T-helper 22 cell (primary cell): ENCODE measurements around the gene NCKAP5L.
"Not testable (repeated sequence)": the region's sequence is repeated elsewhere in the genome, so short reads cannot be mapped to it uniquely, and the experiment has no call there.

Source experiments
- DNase-seq: peaks from one replicate; pipeline ENCODE4 v3.0.0-alpha.2; 2020; ENCODE audit warnings: low read depth

Gene NCKAP5L

DNA sequence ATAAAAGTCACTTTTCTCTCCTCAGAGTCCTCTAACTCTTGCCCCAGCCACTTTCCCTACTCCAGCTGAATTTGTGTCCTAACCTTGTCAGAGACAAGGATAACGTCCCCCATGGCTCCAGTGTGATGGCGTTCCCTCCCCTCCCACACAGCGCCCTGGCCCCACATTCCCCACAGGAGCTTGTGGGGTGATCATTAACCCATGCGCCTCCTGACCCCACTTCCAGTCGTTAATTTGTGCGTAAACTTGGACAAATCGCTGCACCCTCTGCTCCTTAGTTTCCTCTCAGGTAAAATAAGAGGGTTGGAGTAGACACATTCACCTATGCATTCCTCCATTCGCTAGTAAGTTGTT lies 37.5 kb upstream of the NCKAP5L start:
- DNase-seq, result no peak

DNA sequence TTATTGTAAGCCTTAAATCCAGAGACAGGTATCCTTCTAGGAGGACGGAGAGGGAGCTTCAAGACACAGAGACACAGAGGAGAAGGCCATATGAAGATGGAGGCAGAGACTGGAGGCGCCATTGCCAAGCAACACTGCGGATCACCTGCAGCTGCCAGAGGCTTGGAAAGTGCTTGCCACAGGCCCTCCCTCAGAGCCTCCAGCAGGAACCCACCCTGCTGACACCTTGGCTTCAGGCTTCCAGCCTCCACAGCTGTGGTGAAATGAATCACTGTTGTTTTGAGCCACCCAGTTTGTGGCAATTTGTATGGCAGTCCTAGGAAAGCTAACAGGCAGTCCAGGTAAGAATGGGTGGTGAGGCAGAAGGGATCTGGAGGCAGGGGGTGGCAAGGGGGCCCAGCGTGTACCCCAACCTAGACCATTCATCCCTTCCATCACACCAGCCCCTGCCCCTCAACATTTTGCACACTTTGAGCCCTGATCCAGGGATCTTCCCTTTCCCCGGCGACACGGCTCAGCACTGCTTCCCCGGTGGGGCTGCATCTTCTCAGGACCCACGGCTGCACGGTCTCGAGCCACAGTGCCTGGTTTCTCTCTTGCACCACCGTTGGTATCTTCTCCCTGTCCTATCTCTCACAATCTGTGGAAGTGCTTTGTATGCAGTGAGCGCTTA lies 37.0 kb upstream of the NCKAP5L start:
- DNase-seq, result no peak

DNA sequence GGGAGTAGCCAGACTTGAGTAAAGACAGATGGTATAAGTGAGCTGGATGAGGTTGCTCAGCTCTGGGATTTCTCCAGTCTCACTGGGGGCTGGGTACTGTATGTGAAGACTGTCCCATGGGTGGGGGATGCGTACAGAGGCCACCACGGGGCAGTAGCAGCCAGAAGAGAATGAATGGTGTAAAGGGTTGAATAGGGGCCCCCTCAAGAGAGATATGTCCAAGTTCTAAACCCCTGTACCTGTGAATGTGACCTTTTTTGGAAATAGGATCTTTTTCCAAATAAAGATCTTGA lies 36.5 kb upstream of the NCKAP5L start:
- DNase-seq, result no peak

DNA sequence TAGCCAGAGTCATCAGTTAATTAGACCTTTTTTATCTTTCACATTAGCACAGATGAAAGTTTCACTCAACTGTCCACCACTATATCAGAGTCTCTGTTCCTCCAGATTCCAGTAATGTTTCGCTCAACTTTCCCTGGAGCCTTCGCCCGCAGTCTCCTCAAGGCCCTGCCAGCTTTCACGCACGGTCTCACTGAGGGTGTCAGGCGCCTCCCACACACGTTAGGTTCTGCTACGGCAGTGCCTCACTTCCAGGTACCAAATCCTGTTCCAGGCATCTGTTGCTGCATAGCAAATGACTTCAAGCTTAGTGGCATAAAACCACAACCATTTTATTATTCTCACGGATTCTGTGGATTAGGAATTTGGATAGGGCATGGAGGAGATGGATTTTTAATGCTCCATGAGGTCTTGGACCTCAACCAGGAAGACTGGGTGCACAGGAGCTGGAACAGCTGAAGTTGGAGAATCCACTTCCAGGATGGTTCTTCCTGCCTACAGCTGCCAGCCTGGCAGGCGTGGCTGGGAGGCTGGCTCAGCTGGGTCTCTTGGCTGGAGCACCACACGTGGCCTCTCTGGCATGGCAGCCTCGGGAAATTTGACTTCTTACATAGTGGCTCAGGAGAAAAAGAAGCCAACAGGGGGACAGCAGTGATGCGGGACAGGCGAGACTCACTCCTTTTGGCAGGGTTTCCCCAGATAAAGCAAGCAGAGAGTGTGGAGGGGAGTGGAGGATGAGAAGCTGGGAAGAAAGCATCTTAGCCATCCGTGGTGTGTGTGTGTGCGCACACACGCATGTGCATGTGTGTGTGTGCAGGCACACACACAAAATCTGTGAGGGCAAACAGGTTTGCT lies 36.0 kb upstream of the NCKAP5L start:
- no peak for DNase-seq

GRCh38 chr12:49860921-49861320 lies 32.7 kb upstream of the NCKAP5L start:
- DNase-seq, result not testable (repeated sequence)

- DNase-seq, result not testable (repeated sequence)
These were observed 27.7 kb upstream of the NCKAP5L start for GRCh38 chr12:49855890-49856289.

GRCh38 chr12:49854976-49855375 lies 26.8 kb upstream of the NCKAP5L start:
- no peak for DNase-seq

DNA sequence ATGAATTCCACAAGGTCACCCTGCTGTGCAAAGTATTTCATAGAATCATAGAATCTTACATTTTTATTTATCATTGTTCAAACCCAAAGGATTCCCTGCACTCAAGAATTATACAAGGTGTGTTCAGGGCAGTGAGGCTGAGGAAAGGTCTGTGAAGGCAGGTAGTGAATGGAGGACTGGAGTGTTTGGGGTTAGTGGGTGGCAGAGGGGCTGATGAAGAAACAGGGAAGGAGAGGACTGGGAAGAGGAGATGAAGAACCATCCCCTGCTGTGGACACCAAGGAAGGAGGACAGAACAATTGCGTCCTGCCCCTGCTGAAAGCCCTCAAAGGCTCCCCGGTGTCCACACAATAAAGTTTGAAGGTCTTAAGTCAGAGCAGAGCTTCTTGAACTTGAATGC lies 25.5 kb upstream of the NCKAP5L start:
- DNase-seq, result no peak

- DNase-seq, result no peak
These were observed 18.9 kb upstream of the NCKAP5L start for GRCh38 chr12:49847161-49847560.

- no peak for DNase-seq
These were observed 17.8 kb upstream of the NCKAP5L start for GRCh38 chr12:49846032-49846431.

DNA sequence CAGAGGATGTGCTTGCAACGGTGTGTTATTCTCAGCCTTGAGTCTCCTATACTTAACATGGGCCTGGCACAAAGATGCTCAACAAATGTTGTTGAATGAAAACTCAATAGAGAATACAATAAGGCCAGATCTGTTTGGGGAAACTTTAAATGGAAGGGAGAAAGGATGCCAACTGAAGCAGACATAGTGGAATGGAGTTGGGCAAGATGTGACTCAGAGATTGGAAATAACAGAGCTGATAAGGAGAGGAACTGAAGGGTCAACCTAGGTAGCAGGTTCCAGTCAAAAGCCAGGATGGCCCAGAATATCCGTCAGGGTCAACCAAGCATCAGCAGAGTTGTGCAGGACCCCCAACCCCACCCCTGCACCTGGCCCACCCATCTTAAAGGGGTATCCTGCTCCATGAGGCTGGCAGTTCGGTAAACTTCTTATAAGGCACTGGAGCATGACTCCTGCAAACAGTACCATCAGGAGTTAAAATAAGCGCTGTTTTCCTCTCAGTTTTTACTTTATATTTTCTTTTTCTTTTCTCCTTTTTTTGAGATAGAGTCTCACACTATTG lies 15.7 kb upstream of the NCKAP5L start:
- DNase-seq, result no peak

GRCh38 chr12:49843411-49843810 lies 15.2 kb upstream of the NCKAP5L start:
- DNase-seq, result no peak

DNA sequence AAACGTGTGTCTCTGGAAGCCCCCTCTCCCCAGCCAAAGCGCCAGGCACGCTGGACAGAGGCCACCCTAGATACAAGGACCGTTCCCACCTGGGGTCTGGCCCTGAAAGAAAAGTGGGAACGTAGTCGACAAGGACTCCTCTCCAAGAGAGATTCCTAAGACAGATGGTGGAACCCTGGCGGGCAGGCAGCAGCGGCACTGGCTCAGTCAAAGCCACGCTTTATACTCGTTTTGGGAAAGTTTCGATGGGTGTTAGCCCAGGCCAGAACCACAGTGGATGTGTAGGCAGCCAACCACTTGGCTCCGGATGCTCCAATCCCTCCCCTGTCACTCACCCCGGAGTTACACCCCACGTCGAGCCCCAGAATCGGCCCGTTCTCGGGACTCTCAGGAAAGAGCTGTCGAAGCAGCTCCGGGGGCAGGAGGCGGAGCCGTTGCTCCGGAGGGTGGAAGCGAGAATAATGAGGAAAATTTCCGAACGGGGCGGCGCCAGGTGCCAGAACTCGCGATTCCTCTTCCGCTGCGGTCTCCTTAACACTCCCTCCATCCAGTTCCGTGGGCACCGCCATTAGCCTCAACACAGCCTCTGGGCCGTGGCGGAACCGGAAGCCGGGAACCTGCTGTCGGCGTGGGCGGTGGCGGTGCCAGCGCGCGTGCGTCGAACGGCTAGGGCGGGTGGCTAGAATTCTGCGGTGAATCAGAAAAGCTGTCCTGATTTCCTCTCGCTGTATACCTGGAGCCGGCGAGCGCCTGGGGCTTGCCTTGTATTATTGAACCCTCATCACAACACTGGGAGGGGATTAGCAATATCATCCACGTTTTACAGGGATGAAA lies 14.5 kb upstream of the NCKAP5L start, which contains the start of gene BCDIN3D:
Gene BCDIN3D (minus strand): TSS at position 588 of the 834 bp plus-strand sequence. CDS start 19 bp downstream, at position 569.
- peak; percentile 89 for DNase-seq

GRCh38 chr12:49838973-49839633 lies 10.9 kb upstream of the NCKAP5L start:
- no peak for DNase-seq

GRCh38 chr12:49832836-49833421 lies 4.7 kb upstream of the NCKAP5L start:
- DNase-seq, result no peak

- no peak for DNase-seq
These were observed 3.5 kb upstream of the NCKAP5L start for GRCh38 chr12:49831717-49832116.

DNA sequence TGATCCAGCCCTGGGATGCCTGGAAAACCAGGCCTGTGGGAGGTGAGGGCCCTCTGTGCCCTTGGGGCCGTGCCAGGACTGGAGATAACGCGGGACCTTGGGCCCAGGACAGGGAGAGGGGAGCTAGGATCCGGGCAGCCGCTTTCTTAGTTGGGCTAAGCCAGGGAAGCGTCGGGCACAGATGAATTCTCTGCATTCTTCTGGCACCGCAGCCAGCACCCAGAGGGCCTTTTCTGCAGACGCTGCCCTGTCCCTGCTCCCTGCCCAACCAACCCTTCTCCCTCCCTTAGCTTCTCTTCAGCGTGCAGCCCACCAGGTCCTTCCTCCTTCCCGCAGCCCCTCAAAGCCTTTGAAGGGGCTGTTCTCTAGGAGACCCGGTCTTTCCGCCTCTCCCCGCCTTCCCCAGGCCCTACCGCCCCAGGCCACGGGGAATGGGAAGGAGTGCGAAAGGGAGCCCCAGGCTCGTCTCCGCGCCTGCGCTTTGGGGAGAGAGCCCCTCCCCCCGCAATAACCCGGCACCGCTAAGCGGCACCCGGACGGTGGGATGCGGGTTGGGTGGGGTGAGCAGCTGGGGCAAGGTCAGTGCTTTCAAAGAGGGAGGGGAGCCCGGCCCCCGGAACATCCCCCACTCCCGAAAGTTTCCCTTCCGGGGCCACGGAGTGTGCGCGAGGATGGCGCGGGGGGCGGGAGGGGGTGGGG lies 663 bp downstream of the NCKAP5L start:
- peak; percentile 32 for DNase-seq

GRCh38 chr12:49827051-49827400 lies 1.2 kb downstream of the NCKAP5L start:
- DNase-seq, result no peak

DNA sequence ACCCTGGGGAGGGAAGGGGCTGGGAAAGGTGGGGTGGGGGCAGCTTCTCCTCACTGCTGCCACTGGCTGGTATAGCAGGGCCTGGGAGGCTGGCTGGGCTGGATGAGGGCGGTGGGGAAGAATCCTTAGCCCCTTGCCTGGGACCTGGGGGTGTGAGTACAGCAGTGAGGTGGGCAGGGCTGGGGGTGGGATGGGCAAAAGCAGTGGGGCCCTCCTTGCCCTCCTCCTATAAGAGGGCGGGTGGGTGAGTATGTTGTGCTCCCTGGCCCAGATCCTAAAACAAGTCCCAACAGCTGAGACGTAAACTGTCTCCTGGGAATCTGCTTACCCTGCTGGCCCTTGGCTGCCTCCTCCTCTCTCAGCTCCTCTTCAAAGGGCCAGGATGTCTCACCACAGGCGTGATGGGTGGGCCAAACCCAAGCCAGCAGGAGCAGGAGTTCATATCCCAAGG lies 2.2 kb downstream of the NCKAP5L start:
- no peak for DNase-seq

GRCh38 chr12:49825360-49825970 lies 2.7 kb downstream of the NCKAP5L start:
- DNase-seq, result no peak
